ENCODE data around the gene ELOVL6. TPM values are rescaled to one million over a fixed set of nuclear protein-coding genes. Genes with fewer than 3 reads are reported as not detected.

Gene ELOVL6
- total and polyA plus RNA-seq, 4 donors = 19.5 to 38.8 (median 37.5) TPM

- peaks cover 5 to 23% (median 11%) of the 10 kb centered on the region in 4 donors for H3K4me1 ChIP-seq (ENCODE audit: control insufficient read depth in 4 of 4, insufficient read depth in 4 of 4, low read length in 3 of 4)
- peaks cover 0 to 1% (median 0%) of the 10 kb centered on the region in 4 donors for H3K36me3 ChIP-seq (ENCODE audit: control insufficient read depth in 4 of 4, insufficient read depth in 3 of 4, low read depth in 1 of 4, low read length in 3 of 4)
- 70% methylated on average over 1 of the region's 1 CpG for WGBS
- H3K9me3 ChIP-seq (ENCODE audit: control insufficient read depth in 4 of 4, low read length in 3 of 4) = no peaks in the 10 kb centered on the region
- no peak for DNase-seq (ENCODE audit: low spot score)
- TF ChIP-seq EGR1 (IDR thresholded peaks at IDR 0.05; ENCODE audit: low read depth in 2 of 2) = no peak
- TF ChIP-seq ZBTB33 (IDR thresholded peaks at IDR 0.05) = no peak
- no peak for TF ChIP-seq MAX (IDR thresholded peaks at IDR 0.05)
- TF ChIP-seq HNF4G (IDR thresholded peaks at IDR 0.05) = no peak
- no peak for TF ChIP-seq FOXA2 (IDR thresholded peaks at IDR 0.05)
- no peak for TF ChIP-seq CTCF (IDR thresholded peaks at IDR 0.05; ENCODE audit: low read depth, low read length, missing input control)
- H3K9ac ChIP-seq (ENCODE audit: low read depth in 1 of 2, low read length in 2 of 2) = no peak overlapping the region
- H3K4me3 ChIP-seq (ENCODE audit: low read depth in 1 of 3, low read length in 3 of 3) = no peak overlapping the region
- H3K27ac ChIP-seq (ENCODE audit: low read depth in 1 of 2, low read length in 2 of 2) = no peak overlapping the region
- no peaks in the 10 kb centered on the region for H3K27me3 ChIP-seq (ENCODE audit: control insufficient read depth in 4 of 4, insufficient read depth in 4 of 4, low read length in 3 of 4)
These were observed 60.6 kb downstream of the ELOVL6 start for GRCh38 chr4:110137829-110138228.

- 78% methylated on average over 1 of the region's 1 CpG for WGBS
- Histone ChIP-seq H3K27ac (ENCODE audit: low read depth in 1 of 2, low read length in 2 of 2) (no peak overlapping the region), H3K36me3 (ENCODE audit: control insufficient read depth in 4 of 4, insufficient read depth in 3 of 4, low read depth in 1 of 4, low read length in 3 of 4) (no peaks in the 10 kb centered on the region), H3K9ac (ENCODE audit: low read depth in 1 of 2, low read length in 2 of 2) (no peak overlapping the region), H3K9me3 (ENCODE audit: control insufficient read depth in 4 of 4, low read length in 3 of 4) (no peaks in the 10 kb centered on the region), H3K27me3 (ENCODE audit: control insufficient read depth in 4 of 4, insufficient read depth in 4 of 4, low read length in 3 of 4) (no peaks in the 10 kb centered on the region), H3K4me1 (ENCODE audit: control insufficient read depth in 4 of 4, insufficient read depth in 4 of 4, low read length in 3 of 4) (peaks cover 6 to 23% (median 15%) of the 10 kb centered on the region in 4 donors), H3K4me3 (ENCODE audit: low read depth in 1 of 3, low read length in 3 of 3) (no peak overlapping the region)
- no peak for TF ChIP-seq EGR1 (IDR thresholded peaks at IDR 0.05; ENCODE audit: low read depth in 2 of 2)
- TF ChIP-seq TAF1 (conservative IDR thresholded peaks at IDR 0.05) = no peak
- TF ChIP-seq FOXA2 (IDR thresholded peaks at IDR 0.05) = no peak
- no peak for TF ChIP-seq GABPA (IDR thresholded peaks at IDR 0.05 in 1 of 2, conservative IDR thresholded peaks at IDR 0.05 in 1 of 2)
- no peak for TF ChIP-seq FOXA1 (IDR thresholded peaks at IDR 0.05)
- TF ChIP-seq REST (IDR thresholded peaks at IDR 0.05) = no peak
- TF ChIP-seq SP1 (IDR thresholded peaks at IDR 0.05) = no peak
- no peak for TF ChIP-seq HNF4A (conservative IDR thresholded peaks at IDR 0.05)
- TF ChIP-seq ZBTB33 (IDR thresholded peaks at IDR 0.05) = no peak
- TF ChIP-seq JUND (IDR thresholded peaks at IDR 0.05) = no peak
- no peak for TF ChIP-seq MAX (IDR thresholded peaks at IDR 0.05)
- no peak for TF ChIP-seq CTCF (IDR thresholded peaks at IDR 0.05; ENCODE audit: low read depth, low read length, missing input control)
- TF ChIP-seq HNF4G (IDR thresholded peaks at IDR 0.05) = no peak
- no peak for TF ChIP-seq NR2F2 (IDR thresholded peaks at IDR 0.05)
- no peak for TF ChIP-seq RAD21 (IDR thresholded peaks at IDR 0.05)
- TF ChIP-seq ATF3 (IDR thresholded peaks at IDR 0.05) = no peak
- no peak for TF ChIP-seq RXRA (IDR thresholded peaks at IDR 0.05)
- no peak for TF ChIP-seq YY1 (IDR thresholded peaks at IDR 0.05)
- DNase-seq (ENCODE audit: low spot score) = no peak
These were observed 62.9 kb downstream of the ELOVL6 start for GRCh38 chr4:110135523-110135922.
